WTC11 (cell line): ENCODE results near the gene SETD4.

Experiments used
- ATF6 ChIP-seq: sonication (generic); formaldehyde crosslinking; IDR thresholded peaks from 2 replicates; pipeline ENCODE4 v1.8.1; 2023; ENCODE audit warnings: mild to moderate bottlenecking, missing genetic modification reagents
- CTCF ChIP-seq: fragments of 200-600 bp; IDR thresholded peaks from 2 replicates; pipeline ENCODE4 v1.8.0; 2022; ENCODE audit warnings: antibody characterized with exemption
- ETV6 ChIP-seq: sonication (generic); formaldehyde crosslinking; IDR thresholded peaks from 2 replicates; pipeline ENCODE4 v1.8.1; 2022; ENCODE audit warnings: mild to moderate bottlenecking, missing genetic modification reagents
- IRF2 ChIP-seq: sonication (generic); formaldehyde crosslinking; IDR thresholded peaks from 2 replicates; pipeline ENCODE4 v1.8.0; 2022; ENCODE audit warnings: low read depth, missing genetic modification reagents, borderline replicate concordance
- JUN ChIP-seq: sonication (generic); formaldehyde crosslinking; IDR thresholded peaks from 2 replicates; pipeline ENCODE4 v1.8.0; 2023; ENCODE audit warnings: mild to moderate bottlenecking, missing genetic modification reagents
- KAT7 ChIP-seq: sonication (generic); formaldehyde crosslinking; IDR thresholded peaks from 2 replicates; pipeline ENCODE4 v1.8.1; 2023; ENCODE audit warnings: missing genetic modification reagents, mild to moderate bottlenecking, borderline replicate concordance
- MAX ChIP-seq: sonication (generic); formaldehyde crosslinking; IDR thresholded peaks from 2 replicates; pipeline ENCODE4 v1.8.0; 2022; ENCODE audit warnings: mild to moderate bottlenecking, missing genetic modification reagents
- NFYB ChIP-seq: sonication (generic); formaldehyde crosslinking; conservative IDR thresholded peaks from 2 replicates; pipeline ENCODE4 v1.8.0; 2022; ENCODE audit warnings: low read depth, missing genetic modification reagents
- RELA ChIP-seq: sonication (generic); formaldehyde crosslinking; IDR thresholded peaks from 2 replicates; pipeline ENCODE4 v1.8.1; 2022; ENCODE audit warnings: missing genetic modification reagents, mild to moderate bottlenecking, borderline replicate concordance
- STAT6 ChIP-seq: sonication (generic); formaldehyde crosslinking; conservative IDR thresholded peaks from 2 replicates; pipeline ENCODE4 v1.8.1; 2023; ENCODE audit warnings: mild to moderate bottlenecking, low read depth, missing genetic modification reagents, moderate library complexity
- ZBTB21 ChIP-seq: sonication (generic); formaldehyde crosslinking; IDR thresholded peaks from 2 replicates; pipeline ENCODE4 v1.8.1; 2023; ENCODE audit warnings: mild to moderate bottlenecking, missing genetic modification reagents, borderline replicate concordance
- ZNF423 ChIP-seq: fragments of 250-450 bp; sonication (Bioruptor Pico); IDR thresholded peaks from 2 replicates; pipeline ENCODE4 v2.1.2; 2022; ENCODE audit warnings: mild to moderate bottlenecking, moderate library complexity
- TF ChIP-seq, protein P1 (sequence below): sonication (generic); formaldehyde crosslinking; conservative IDR thresholded peaks from 2 replicates; pipeline ENCODE4 v1.8.1; 2022; ENCODE audit warnings: mild to moderate bottlenecking, missing genetic modification reagents
- TF ChIP-seq, protein P2 (sequence below): sonication (generic); formaldehyde crosslinking; IDR thresholded peaks from 2 replicates; pipeline ENCODE4 v1.8.0; 2022; ENCODE audit warnings: mild to moderate bottlenecking, missing genetic modification reagents

GRCh38 chr21:36075953-36076352, 15.6 kb upstream of the SETD4 start:
- TF ChIP-seq, protein P1, sequence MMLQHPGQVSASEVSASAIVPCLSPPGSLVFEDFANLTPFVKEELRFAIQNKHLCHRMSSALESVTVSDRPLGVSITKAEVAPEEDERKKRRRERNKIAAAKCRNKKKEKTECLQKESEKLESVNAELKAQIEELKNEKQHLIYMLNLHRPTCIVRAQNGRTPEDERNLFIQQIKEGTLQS (CRISPR knock-in tag) = no peak
- TF ChIP-seq CTCF = no peak
- TF ChIP-seq JUN (CRISPR knock-in tag) = no peak
- no peak for TF ChIP-seq ETV6
- TF ChIP-seq STAT6 (CRISPR knock-in tag) = no peak
- TF ChIP-seq ZNF423 (CRISPR knock-in tag) = no peak
- no peak for TF ChIP-seq RELA (CRISPR knock-in tag)
- TF ChIP-seq IRF2 (CRISPR knock-in tag) = no peak
- TF ChIP-seq MAX (CRISPR knock-in tag) = no peak
- TF ChIP-seq ZBTB21 (CRISPR knock-in tag) = no peak
- TF ChIP-seq ATF6 (CRISPR knock-in tag) = no peak
- no peak for TF ChIP-seq NFYB
- TF ChIP-seq KAT7 (CRISPR knock-in tag) = no peak
- TF ChIP-seq, protein P2, sequence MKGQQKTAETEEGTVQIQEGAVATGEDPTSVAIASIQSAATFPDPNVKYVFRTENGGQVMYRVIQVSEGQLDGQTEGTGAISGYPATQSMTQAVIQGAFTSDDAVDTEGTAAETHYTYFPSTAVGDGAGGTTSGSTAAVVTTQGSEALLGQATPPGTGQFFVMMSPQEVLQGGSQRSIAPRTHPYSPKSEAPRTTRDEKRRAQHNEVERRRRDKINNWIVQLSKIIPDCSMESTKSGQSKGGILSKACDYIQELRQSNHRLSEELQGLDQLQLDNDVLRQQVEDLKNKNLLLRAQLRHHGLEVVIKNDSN (CRISPR knock-in tag) = no peak
